Mucosa of stomach (tissue), 1 donor: ENCODE measurements around the gene CR1.
A peak's percentile ranks its signal among the peaks of the same experiment; 100 is the strongest.
"Not testable (repeated sequence)": the region's sequence is repeated elsewhere in the genome, so short reads cannot be mapped to it uniquely, and the experiment has no call there.

ENCODE experiments used
- H3K27me3 ChIP-seq: one replicate; pipeline ENCODE4 v1.7.0; 2013; ENCODE audit warnings: mild to moderate bottlenecking, low read length; ENCODE audit not compliant: control insufficient read depth, insufficient read depth
- H3K36me3 ChIP-seq: one replicate; pipeline ENCODE4 v1.7.0; 2013; ENCODE audit warnings: low read length; ENCODE audit not compliant: control insufficient read depth, insufficient read depth
- H3K4me1 ChIP-seq: one replicate; pipeline ENCODE4 v1.7.0; 2013; ENCODE audit warnings: mild to moderate bottlenecking, low read length; ENCODE audit not compliant: control insufficient read depth, insufficient read depth
- H3K4me3 ChIP-seq: one replicate; pipeline ENCODE4 v1.7.0; 2013; ENCODE audit warnings: low read length
- H3K9ac ChIP-seq: one replicate; pipeline ENCODE4 v1.7.0; 2013; ENCODE audit warnings: mild to moderate bottlenecking, low read length, moderate library complexity
- H3K9me3 ChIP-seq: one replicate; pipeline ENCODE4 v1.7.0; 2013; ENCODE audit warnings: mild to moderate bottlenecking, low read length, moderate library complexity; ENCODE audit not compliant: control insufficient read depth
- donor health status: Pancreatic carcinoma.

CR1 gene

DNA sequence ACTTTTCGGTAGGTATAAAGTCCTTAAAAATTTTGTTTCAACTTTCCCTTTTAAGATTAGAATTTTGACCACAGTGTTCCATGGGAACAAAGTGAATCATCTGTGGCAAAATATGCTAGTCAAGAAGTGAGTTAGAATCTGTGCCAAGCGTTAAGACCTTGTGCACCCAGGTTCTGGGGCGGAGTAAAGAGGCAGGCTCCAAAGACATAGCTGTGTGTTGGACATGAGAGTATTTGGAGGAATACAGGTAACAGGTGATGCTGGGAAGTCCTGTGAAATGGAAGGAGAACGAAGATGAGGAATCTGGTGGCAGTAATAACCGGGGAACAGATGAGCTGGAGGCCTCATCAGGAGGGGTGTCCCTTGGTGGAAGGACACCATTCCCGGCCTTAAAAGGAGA lies 138.3 kb downstream of the CR1 start:
- H3K27me3 ChIP-seq, H3K9ac ChIP-seq, H3K9me3 ChIP-seq, H3K36me3 ChIP-seq, H3K4me1 ChIP-seq, H3K4me3 ChIP-seq: not testable (repeated sequence)

DNA sequence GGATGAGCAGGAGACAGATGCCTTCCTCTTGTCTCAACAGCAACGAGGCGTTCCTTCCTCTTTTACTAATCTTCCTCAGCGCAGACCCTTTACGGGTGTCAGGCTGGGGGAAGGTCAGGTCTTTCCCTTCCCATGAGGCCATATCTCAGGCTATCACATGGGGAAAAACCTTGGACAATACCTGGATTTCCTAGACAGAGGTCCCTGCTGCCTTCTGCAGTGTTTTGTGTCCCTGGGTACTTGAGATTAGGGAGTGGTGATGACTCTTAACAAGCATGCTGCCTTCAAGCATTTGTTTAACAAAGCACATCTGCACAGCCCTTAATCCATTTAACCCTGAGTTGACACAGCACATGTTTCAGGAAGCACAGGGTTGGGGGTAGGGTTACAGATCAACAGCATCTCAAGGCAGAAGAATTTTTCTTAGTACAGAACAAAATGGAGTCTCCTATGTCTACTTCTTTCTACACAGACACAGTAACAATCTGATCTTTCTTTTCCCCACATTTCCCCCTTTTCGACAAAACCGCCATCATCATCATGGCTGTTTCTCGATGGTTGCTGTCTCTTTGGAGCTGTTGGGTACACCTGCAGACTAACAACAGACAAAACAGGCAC lies 139.7 kb downstream of the CR1 start:
- H3K4me1 ChIP-seq, H3K4me3 ChIP-seq, H3K9me3 ChIP-seq, H3K36me3 ChIP-seq, H3K27me3 ChIP-seq, H3K9ac ChIP-seq: not testable (repeated sequence)

DNA sequence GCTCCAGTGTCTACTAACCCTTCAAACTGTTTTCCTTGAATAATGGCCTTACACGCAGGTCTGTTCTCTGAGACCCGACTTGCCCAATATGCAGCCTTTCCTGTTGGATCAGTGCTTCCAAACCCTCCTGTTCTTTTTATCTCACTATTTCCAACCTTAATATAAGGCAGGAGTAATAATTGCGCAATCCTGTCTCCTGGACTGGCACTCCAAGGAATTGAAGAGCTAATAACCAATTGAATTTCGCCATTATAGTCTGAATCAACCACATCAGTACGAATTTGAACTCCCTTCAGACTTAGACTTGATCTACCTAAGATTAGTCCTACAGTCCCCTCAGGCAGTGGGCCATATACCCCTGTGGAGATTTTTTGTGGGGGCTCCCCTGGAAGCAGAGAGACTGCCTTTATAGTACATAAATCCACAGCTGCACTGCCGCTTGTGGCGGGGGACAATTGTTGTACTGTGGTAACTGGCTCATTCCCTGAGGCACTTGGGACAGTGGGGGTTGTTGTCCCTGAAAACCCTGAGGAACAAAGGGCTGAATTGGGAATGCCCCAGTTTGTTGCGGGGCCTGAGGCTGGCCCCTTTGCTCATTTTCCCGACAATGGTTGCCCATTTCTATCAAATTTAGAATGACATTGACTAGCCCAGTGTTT lies 142.7 kb downstream of the CR1 start:
- H3K9me3 ChIP-seq, H3K4me3 ChIP-seq, H3K9ac ChIP-seq, H3K36me3 ChIP-seq, H3K27me3 ChIP-seq, H3K4me1 ChIP-seq: not testable (repeated sequence)

DNA sequence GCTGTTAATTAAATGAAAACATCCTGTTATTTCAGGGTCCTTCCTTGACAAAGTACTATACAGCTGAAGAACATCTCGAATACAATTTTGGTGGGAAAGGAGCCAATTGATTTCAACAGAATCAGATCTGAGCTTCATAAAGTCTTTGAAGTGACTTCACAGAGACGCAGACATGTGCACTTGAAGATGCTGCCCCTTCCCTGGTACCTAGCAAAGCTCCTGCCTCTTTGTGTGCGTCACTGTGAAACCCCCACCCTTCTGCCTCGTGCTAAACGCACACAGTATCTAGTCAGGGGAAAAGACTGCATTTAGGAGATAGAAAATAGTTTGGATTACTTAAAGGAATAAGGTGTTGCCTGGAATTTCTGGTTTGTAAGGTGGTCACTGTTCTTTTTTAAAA lies 143.4 kb downstream of the CR1 start:
- not testable (repeated sequence) for H3K36me3 ChIP-seq, H3K27me3 ChIP-seq, H3K4me1 ChIP-seq, H3K4me3 ChIP-seq, H3K9me3 ChIP-seq, H3K9ac ChIP-seq

DNA sequence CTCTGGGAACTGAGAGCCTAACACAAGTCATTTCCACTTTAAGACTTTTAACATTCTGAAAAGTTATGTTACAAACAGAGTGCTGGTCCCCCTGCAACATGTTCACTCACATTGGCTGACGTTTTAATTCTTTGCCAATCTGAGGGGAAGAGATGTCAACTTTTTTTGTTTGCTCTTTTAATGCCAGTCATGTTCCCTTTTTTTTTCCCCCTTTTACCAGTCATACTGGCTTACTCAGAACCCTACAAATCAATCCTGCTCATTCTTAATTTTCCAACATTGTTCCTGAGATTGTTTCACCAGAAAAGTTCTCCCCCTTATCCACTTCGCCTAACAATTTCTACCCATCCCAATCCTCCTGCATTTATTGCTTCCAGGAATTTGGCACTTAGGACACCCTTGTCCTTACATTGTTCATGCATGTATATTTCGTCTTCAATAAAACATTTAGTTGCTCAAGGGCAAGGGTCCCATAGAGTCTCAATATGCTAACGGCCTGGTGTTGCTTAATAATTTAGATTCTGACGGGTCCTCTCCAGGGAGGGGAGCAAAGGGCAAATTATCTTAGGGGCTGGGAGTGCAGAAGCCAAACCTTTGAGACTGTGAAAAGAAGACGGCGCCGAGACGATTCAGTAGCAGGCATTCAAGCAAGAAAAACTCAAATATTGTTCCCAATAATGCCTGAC lies 148.4 kb downstream of the CR1 start:
- Histone ChIP-seq H3K4me1 (no peaks in the 10 kb centered on the region), H3K36me3 (no peaks in the 10 kb centered on the region), H3K27me3 (peaks cover 7% of the 10 kb centered on the region), H3K9ac (no peak overlapping the region), H3K9me3 (no peaks in the 10 kb centered on the region), H3K4me3 (no peak overlapping the region)

DNA sequence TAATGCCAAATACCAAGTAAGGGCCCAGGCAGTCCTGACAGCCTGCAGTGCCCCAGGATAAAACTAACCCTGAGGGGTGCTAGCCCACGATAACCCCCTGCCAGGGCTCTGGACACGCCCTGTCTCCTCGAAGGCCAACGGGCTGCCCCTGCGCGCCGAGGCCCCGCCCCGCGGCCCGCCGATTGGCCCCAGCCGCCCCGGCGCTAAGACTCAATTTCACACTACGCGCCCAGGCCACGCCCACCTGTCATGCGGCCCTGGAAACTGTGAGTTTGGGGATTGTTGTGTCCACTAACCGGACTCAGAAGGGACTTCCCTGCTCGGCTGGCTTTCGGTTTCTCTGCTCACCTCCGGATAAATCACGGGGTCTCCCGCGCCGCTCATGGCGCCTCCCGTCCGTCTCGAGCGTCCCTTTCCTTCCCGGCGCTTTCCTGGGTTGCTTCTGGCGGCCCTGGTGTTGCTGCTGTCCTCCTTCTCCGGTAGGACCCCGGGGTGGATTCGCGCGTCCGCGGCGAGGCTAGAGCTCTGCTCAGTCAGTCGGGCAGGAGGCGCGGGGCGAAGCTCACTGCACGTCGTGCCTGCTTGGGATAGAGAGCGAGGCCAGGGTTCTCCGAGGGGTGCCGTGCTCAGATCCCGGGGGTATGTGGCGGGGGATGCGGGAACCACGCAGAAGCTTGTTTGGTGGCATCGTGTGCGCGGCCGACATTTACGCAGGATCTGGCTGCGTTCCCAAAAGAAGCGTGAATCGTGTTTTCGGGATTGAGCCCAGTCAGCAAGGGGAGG lies 149.1 kb downstream of the CR1 start, which contains the start of gene CR1L:
Gene CR1L, plus strand, starts transcription at position 282 of the 783 bp plus-strand sequence. Its CDS starts 101 bp downstream, at position 383.
- Histone ChIP-seq H3K27me3 (peaks cover 7% of the 10 kb centered on the region), H3K9ac (peak within 1 kb of the TSS; percentile 5), H3K4me3 (peak within 1 kb of the TSS; percentile 50), H3K9me3 (no peaks in the 10 kb centered on the region), H3K4me1 (no peaks in the 10 kb centered on the region), H3K36me3 (no peaks in the 10 kb centered on the region)

DNA sequence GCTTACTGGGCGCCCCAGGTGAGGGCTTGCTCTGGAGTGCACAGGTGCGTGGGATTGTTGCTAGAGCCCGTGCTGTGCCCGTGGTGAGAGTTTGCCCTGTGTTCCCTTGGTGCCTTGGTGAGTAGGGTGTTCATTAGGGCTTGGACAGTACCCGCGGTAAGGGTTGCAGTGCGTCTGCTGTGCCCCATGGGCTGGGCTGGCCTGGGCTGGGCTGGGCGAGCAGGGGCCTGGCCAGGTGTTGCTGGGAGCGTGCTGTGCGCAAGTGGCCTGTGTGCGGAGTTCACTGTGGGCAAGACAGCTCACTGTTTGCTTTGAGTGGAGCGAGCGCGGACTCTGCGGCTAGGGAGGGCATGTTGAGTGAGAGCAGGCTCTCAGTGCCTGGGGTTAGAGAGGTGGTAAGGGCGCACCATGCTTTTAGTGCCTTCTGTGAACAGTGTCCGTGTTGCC lies 149.7 kb downstream of the CR1 start:
- Histone ChIP-seq H3K27me3 (peaks cover 7% of the 10 kb centered on the region), H3K9ac (no peak overlapping the region), H3K36me3 (no peaks in the 10 kb centered on the region), H3K4me3 (peak overlapping the region; percentile 50), H3K4me1 (no peaks in the 10 kb centered on the region), H3K9me3 (no peaks in the 10 kb centered on the region)

DNA sequence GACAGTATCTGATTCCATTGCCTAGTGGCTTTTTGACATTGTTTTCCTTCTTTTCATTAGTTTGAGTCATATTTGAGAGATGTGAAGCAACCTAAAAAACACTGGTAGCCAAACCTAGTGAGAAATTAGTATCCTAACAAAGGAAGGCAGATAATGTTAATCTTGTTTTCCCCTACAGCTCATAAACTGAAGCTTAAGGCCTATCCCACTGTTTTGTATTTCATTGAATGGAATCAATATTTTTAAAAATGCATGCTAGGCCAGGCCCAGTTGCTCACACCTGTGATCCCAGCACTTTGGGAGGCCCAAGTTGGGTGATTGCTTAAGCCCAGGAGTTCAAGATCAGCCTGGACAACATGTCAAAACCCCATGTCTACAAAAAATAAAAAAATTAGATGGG lies 150.2 kb downstream of the CR1 start:
- no peak overlapping the region for H3K4me3 ChIP-seq

DNA sequence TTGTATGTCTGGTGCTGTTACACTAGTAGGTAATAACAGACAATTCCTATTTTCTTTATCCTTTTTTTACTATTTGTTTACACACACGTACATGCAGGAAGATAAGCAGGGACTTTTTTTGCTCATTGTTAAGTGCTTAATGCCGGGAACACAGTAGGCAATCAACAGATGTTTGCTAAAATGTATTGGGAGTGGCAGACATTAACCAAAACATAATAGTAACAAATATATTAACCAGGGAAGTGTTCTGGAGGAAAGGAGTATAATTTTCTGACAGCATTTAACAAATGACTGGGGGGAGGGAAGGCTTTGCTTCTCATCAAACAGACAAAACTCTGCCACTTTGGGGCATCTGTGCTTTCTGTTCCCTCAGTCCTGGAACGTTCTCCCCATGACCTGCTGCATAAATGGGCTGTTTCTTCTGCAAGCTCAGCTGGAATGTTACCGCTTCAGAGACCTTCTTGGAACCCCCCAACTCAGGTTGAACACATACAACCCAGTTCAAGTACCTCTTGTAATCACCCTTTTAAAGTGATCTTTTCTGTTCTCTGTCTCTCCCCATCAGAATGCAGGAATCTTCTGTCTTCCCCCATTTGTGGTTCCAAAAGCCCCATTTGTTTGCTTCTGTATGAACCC lies 151.1 kb downstream of the CR1 start:
- Histone ChIP-seq H3K27me3 (peaks cover 7% of the 10 kb centered on the region), H3K4me3 (no peak overlapping the region), H3K36me3 (no peaks in the 10 kb centered on the region), H3K9me3 (no peaks in the 10 kb centered on the region), H3K4me1 (no peaks in the 10 kb centered on the region), H3K9ac (no peak overlapping the region)

More for the DNA sequence above, 150.2 kb downstream of the CR1 start:
- Histone ChIP-seq H3K27me3 (peaks cover 7% of the 10 kb centered on the region), H3K4me1 (no peaks in the 10 kb centered on the region), H3K9me3 (no peaks in the 10 kb centered on the region), H3K9ac (no peak overlapping the region), H3K36me3 (no peaks in the 10 kb centered on the region)

DNA sequence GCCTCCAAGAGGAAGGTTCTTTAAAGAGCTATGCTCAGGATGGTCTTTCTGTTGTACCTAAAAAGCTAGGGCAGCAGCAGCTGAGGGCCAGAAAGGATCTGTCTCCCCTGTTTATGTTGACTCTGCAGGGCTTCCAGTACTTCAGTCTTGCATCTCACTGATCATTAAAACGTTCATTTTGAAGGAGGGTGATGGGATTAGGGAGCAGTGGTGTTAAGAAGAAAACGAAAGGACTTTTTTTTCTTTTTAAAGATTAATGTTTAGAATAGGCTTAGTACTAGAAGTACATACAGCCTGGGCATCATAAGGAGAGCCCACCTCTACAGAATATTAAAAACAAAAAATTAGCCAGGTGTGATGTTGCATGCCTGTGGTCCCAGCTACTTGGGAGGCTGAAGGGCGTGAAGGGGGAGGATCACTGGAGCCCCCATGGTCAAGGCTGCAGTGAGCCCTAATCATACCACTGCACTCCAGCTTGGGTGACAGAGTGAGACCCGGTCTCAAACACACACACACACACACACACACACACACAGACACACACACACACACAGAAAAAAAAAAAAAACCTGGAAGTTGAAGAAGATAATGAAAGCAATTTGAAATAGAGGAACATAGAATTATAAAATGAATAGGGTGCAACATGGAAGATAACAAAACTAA lies 151.8 kb downstream of the CR1 start:
- no peaks in the 10 kb centered on the region for H3K36me3 ChIP-seq
- peaks cover 7% of the 10 kb centered on the region for H3K27me3 ChIP-seq
- no peaks in the 10 kb centered on the region for H3K4me1 ChIP-seq
- H3K9me3 ChIP-seq: no peaks in the 10 kb centered on the region
- H3K9ac ChIP-seq: no peak overlapping the region
- H3K4me3 ChIP-seq: no peak overlapping the region
